K562 (cell line): ENCODE data around the gene BCO2. TPM values are rescaled to one million over a fixed set of nuclear protein-coding genes. Genes with fewer than 3 reads are reported as not detected.

Experiments
- CBX1 ChIP-seq: sonication (generic); IDR thresholded peaks from 2 replicates; pipeline ENCODE4 v1.6.1; 2016; ENCODE audit warnings: antibody characterized with exemption, low read depth, mild to moderate bottlenecking
- CBX3 ChIP-seq, 2 experiments: IDR thresholded peaks; 1 replicate in 1 of 2; 2 replicates in 1 of 2; pipeline ENCODE4 v1.6.1; 2012; ENCODE audit warnings: inconsistent platforms in 2 of 2, low read length in 2 of 2, borderline replicate concordance in 1 of 2, control low read depth in 1 of 2
- CEBPZ ChIP-seq: fragments of 150-350 bp; IDR thresholded peaks from 2 replicates; pipeline ENCODE4 v1.6.1; 2014; ENCODE audit warnings: low read depth, mild to moderate bottlenecking, low read length, borderline replicate concordance
- CREB3L1 ChIP-seq: fragments of 450-650 bp; IDR thresholded peaks from 2 replicates; pipeline ENCODE4 v1.6.1; 2014; ENCODE audit warnings: low read depth, mild to moderate bottlenecking, moderate library complexity, borderline replicate concordance
- CTCFL ChIP-seq: IDR thresholded peaks from 2 replicates; pipeline ENCODE4 v1.6.1; 2011; ENCODE audit warnings: borderline replicate concordance, low read depth, mild to moderate bottlenecking, moderate library complexity, low read length; ENCODE audit not compliant: insufficient read depth, poor library complexity, severe bottlenecking
- FOXO4 ChIP-seq: fragments of 450-650 bp; formaldehyde crosslinking; IDR thresholded peaks from 2 replicates; pipeline ENCODE4 v1.4.0; 2020; ENCODE audit warnings: mild to moderate bottlenecking, moderate library complexity
- HCFC1 ChIP-seq: IDR thresholded peaks from 2 replicates; pipeline ENCODE4 v1.6.1; 2012; ENCODE audit warnings: low read depth, low read length, improper control_type of control experiment
- HDAC1 ChIP-seq, 2 experiments: fragments of 450-650 bp; IDR thresholded peaks; 2 replicates each; pipeline ENCODE4 v1.6.1; 2016 to 2017; ENCODE audit warnings: inconsistent platforms in 1 of 2, mild to moderate bottlenecking in 1 of 2, moderate library complexity in 1 of 2
- IRF2 ChIP-seq: sonication (generic); formaldehyde crosslinking; IDR thresholded peaks from 2 replicates; pipeline ENCODE4 v1.8.1; 2022; ENCODE audit warnings: mild to moderate bottlenecking, missing genetic modification reagents
- MCM5 ChIP-seq: fragments of 450-650 bp; IDR thresholded peaks from 2 replicates; pipeline ENCODE4 v1.6.1; 2016; ENCODE audit warnings: low read depth
- POLR3G ChIP-seq: IDR thresholded peaks from 2 replicates; pipeline ENCODE4 v1.6.1; 2011; ENCODE audit not compliant: insufficient read length, insufficient replicate concordance; ENCODE audit errors: extremely low read depth
- PRPF4 ChIP-seq: fragments of 200-400 bp; formaldehyde crosslinking; IDR thresholded peaks from one replicate; pipeline ENCODE4 v1.6.1; 2017; ENCODE audit warnings: low read length, low read depth, mild to moderate bottlenecking; ENCODE audit not compliant: insufficient read depth, poor library complexity, severe bottlenecking
- PYGO2 ChIP-seq: fragments of 450-650 bp; IDR thresholded peaks from 2 replicates; pipeline ENCODE4 v1.6.1; 2016; ENCODE audit warnings: mild to moderate bottlenecking, missing genetic modification characterization, moderate library complexity, missing compliant biosample characterization
- SRSF9 ChIP-seq: fragments of 200-400 bp; formaldehyde crosslinking; IDR thresholded peaks from 2 replicates; pipeline ENCODE4 v1.6.1; 2017; ENCODE audit warnings: low read depth, low read length, borderline replicate concordance
- THAP7 ChIP-seq: fragments of 250-450 bp; sonication (Bioruptor Pico); IDR thresholded peaks from 2 replicates; pipeline ENCODE4 v1.5.0; 2021
- WHSC1 ChIP-seq: IDR thresholded peaks from one replicate; pipeline ENCODE4 v1.6.1; 2012; ENCODE audit warnings: low read length, control low read depth, inconsistent platforms
- ZNF212 ChIP-seq: fragments of 450-650 bp; formaldehyde crosslinking; IDR thresholded peaks from 2 replicates; pipeline ENCODE4 v1.4.0; 2020; ENCODE audit warnings: mild to moderate bottlenecking
- ZNF263 ChIP-seq: sonication (generic); formaldehyde crosslinking; IDR thresholded peaks from 2 replicates; pipeline ENCODE4 v1.8.0; 2022; ENCODE audit warnings: mild to moderate bottlenecking, missing genetic modification reagents, borderline replicate concordance
- ZNF766 ChIP-seq: fragments of 200-800 bp; sonication (Bioruptor generic); conservative IDR thresholded peaks from 2 replicates; pipeline ENCODE4 v1.6.1; 2016; ENCODE audit warnings: missing genetic modification characterization, missing compliant biosample characterization
- polyA plus RNA-seq, 8 experiments: library from polyadenylated mRNA; depleted of rRNA in 4 of 8; stranded (reverse) in 5 of 8; unstranded in 3 of 8; fragments of >200 nt; fragmentation: Nextera tagmentation in 2 of 8; fragmentation: Illumina TruSeq in 1 of 8; extraction: Ambion mirVana in 2 of 8; extraction: Trizol in 1 of 8; gene quantifications; 2 replicates each; pipeline versions ENCODE4 v1.2.1 to v1.2.3, GENCODE V29; 2011 to 2014; ENCODE audit warnings: inconsistent platforms in 1 of 8, missing spikeins in 1 of 8
- total RNA-seq, 7 experiments: library from RNA; depleted of rRNA in 6 of 7; stranded (reverse); fragments of >200 nt in 6 of 7; fragmentation: Illumina TruSeq in 2 of 7; extraction: Trizol in 2 of 7; gene quantifications; 2 replicates each; pipeline versions ENCODE4 v1.2.1 to v1.2.3, GENCODE V29; 2011 to 2021; ENCODE audit warnings: low replicate concordance in 1 of 7

Gene BCO2
- total and polyA plus RNA-seq, 9 of the 15 experiments (the other 6 are each of a cell fraction or from before 2014, with no cell fraction given), result 0.21 to 1.0 (median 0.47) TPM; not detected in 1

- TF ChIP-seq HCFC1 (no peak), CEBPZ (no peak), HDAC1 (IDR thresholded peaks at IDR 0.05) (no peak), SRSF9 (no peak), CBX1 (no peak), FOXO4 (CRISPR knock-in tag) (no peak), CTCFL (peak; percentile 16), ZNF212 (CRISPR knock-in tag) (no peak), PYGO2 (tag) (no peak), CREB3L1 (no peak), WHSC1 (no peak), PRPF4 (no peak), THAP7 (CRISPR knock-in tag) (no peak), POLR3G (no peak), ZNF263 (CRISPR knock-in tag) (no peak), ZNF766 (CRISPR knock-in tag) (no peak), CBX3 (IDR thresholded peaks at IDR 0.05; ENCODE audit: borderline replicate concordance in 1 of 2, low read length in 2 of 2) (no peak), IRF2 (CRISPR knock-in tag) (no peak), MCM5 (no peak)
These were observed 51.6 kb downstream of the BCO2 start (continued) for GRCh38 chr11:112226831-112227401.
